HEK293 (cell line): ENCODE data around the gene CPNE4.

ENCODE experiments used
- CTCF ChIP-seq: fragments of 450-650 bp; formaldehyde crosslinking; IDR thresholded peaks from 2 replicates; pipeline ENCODE4 v1.5.1; 2016; ENCODE audit warnings: missing biosample characterization, missing genetic modification characterization
- PBX3 ChIP-seq: sonication (generic); formaldehyde crosslinking; IDR thresholded peaks from 2 replicates; pipeline ENCODE4 v1.8.1; 2022; ENCODE audit warnings: mild to moderate bottlenecking, moderate library complexity, missing genetic modification reagents
- PRDM10 ChIP-seq: fragments of 450-650 bp; formaldehyde crosslinking; IDR thresholded peaks from 2 replicates; pipeline ENCODE4 v1.5.1; 2016; ENCODE audit warnings: missing biosample characterization, missing genetic modification characterization
- SCRT2 ChIP-seq: fragments of 450-650 bp; formaldehyde crosslinking; IDR thresholded peaks from 2 replicates; pipeline ENCODE4 v1.5.1; 2016; ENCODE audit warnings: missing biosample characterization, missing genetic modification characterization
- TCF7L2 ChIP-seq: IDR thresholded peaks from 2 replicates; pipeline ENCODE4 v1.6.1; 2011; ENCODE audit warnings: low read depth, mild to moderate bottlenecking, inconsistent platforms, low read length, moderate library complexity, borderline replicate concordance
- ZBTB49 ChIP-seq: fragments of 450-650 bp; formaldehyde crosslinking; IDR thresholded peaks from 2 replicates; pipeline ENCODE4 v1.5.1; 2016; ENCODE audit warnings: missing biosample characterization, missing genetic modification characterization, low read depth
- ZBTB7A ChIP-seq: fragments of 450-650 bp; formaldehyde crosslinking; IDR thresholded peaks from 2 replicates; pipeline ENCODE4 v1.5.1; 2016; ENCODE audit warnings: low read depth, missing biosample characterization, missing genetic modification characterization
- ZFP41 ChIP-seq: fragments of 450-650 bp; formaldehyde crosslinking; IDR thresholded peaks from 2 replicates; pipeline ENCODE4 v1.5.1; 2016; ENCODE audit warnings: missing biosample characterization, missing genetic modification characterization, borderline replicate concordance
- ZNF274 ChIP-seq, 2 experiments: fragments of 200-500 bp in 1 of 2; fragments of 450-650 bp in 1 of 2; sonication (Bioruptor generic) in 1 of 2; formaldehyde crosslinking in 1 of 2; IDR thresholded peaks; 2 replicates each; pipeline versions ENCODE4 v1.5.1 to v1.6.1; 2014 to 2016; ENCODE audit warnings: borderline replicate concordance in 1 of 2, inconsistent platforms in 1 of 2, low read length in 1 of 2, missing biosample characterization in 1 of 2, missing genetic modification characterization in 1 of 2
- ZNF398 ChIP-seq: fragments of 450-650 bp; formaldehyde crosslinking; IDR thresholded peaks from 2 replicates; pipeline ENCODE4 v1.5.1; 2017; ENCODE audit warnings: missing biosample characterization, missing genetic modification characterization
- ZNF560 ChIP-seq: fragments of 450-650 bp; formaldehyde crosslinking; IDR thresholded peaks from 2 replicates; pipeline ENCODE4 v1.5.1; 2017; ENCODE audit warnings: missing biosample characterization, missing genetic modification characterization, borderline replicate concordance
- TF ChIP-seq, protein P1 (sequence below): IDR thresholded peaks from 2 replicates; pipeline ENCODE4 v1.6.1; 2011; ENCODE audit warnings: mild to moderate bottlenecking, low read depth, low read length, borderline replicate concordance

GRCh38 chr3:131622726-131623125, 412.1 kb downstream of the CPNE4 start:
- no peak for TF ChIP-seq CTCF
- TF ChIP-seq ZNF398, result no peak
- TF ChIP-seq PRDM10, result no peak
- no peak for TF ChIP-seq PBX3
- TF ChIP-seq ZNF560, result no peak
- no peak for TF ChIP-seq ZNF274 (IDR thresholded peaks at IDR 0.05; ENCODE audit: low read length)
- no peak for TF ChIP-seq ZNF274 (tag by site-specific recombination; IDR thresholded peaks at IDR 0.05; ENCODE audit: borderline replicate concordance)
- no peak for TF ChIP-seq ZBTB7A (tag by site-specific recombination)
- no peak for TF ChIP-seq SCRT2 (tag by site-specific recombination)
- TF ChIP-seq TCF7L2, result no peak
- no peak for TF ChIP-seq ZBTB49 (tag by site-specific recombination)
- TF ChIP-seq, protein P1, sequence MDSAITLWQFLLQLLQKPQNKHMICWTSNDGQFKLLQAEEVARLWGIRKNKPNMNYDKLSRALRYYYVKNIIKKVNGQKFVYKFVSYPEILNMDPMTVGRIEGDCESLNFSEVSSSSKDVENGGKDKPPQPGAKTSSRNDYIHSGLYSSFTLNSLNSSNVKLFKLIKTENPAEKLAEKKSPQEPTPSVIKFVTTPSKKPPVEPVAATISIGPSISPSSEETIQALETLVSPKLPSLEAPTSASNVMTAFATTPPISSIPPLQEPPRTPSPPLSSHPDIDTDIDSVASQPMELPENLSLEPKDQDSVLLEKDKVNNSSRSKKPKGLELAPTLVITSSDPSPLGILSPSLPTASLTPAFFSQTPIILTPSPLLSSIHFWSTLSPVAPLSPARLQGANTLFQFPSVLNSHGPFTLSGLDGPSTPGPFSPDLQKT, result no peak
- TF ChIP-seq ZFP41 (tag by site-specific recombination), result no peak
